Activated naive CD8-positive, alpha-beta T cell treated with anti-CD3 and anti-CD28 coated beads, Interleukin-2, amount 10 ng/mL, durations not matched to agents 7 days and 5 days (primary cell): ENCODE results near the gene DEK. TPM values are rescaled to one million over a fixed set of nuclear protein-coding genes. Genes with fewer than 3 reads are reported as not detected.

Experiments used
- ATAC-seq: fragments of 150-1000 bp; cut with Tn5 transposase; one replicate; pipeline ENCODE4 v1.10.0; 2021; ENCODE audit warnings: low read depth, moderate library complexity
- POLR2A ChIA-PET: fragments of 350-600 bp; sonication (Branson Sonifier 250); formaldehyde crosslinking; loops from one replicate; lab custom pipeline; 2021; ENCODE audit warnings: antibody characterized with exemption; lab: Charles Lee
- DNase-seq: peaks from one replicate; pipeline ENCODE4 v3.0.0; 2021
- H3K27ac Mint-ChIP-seq: one replicate; pipeline ENCODE4 v1.8.0; 2022; ENCODE audit warnings: mild to moderate bottlenecking, mixed read lengths
- H3K27me3 Mint-ChIP-seq: one replicate; pipeline ENCODE4 v1.8.0; 2022; ENCODE audit warnings: mild to moderate bottlenecking, moderate library complexity, mixed read lengths
- H3K36me3 Mint-ChIP-seq: one replicate; pipeline ENCODE4 v1.8.0; 2021; ENCODE audit warnings: mild to moderate bottlenecking, mixed read lengths
- H3K4me1 Mint-ChIP-seq: one replicate; pipeline ENCODE4 v1.8.0; 2021; ENCODE audit warnings: mixed read lengths
- H3K4me3 Mint-ChIP-seq: one replicate; pipeline ENCODE4 v1.8.0; 2022; ENCODE audit warnings: mild to moderate bottlenecking, moderate library complexity, mixed read lengths
- H3K9me3 Mint-ChIP-seq: one replicate; pipeline ENCODE4 v1.8.0; 2021; ENCODE audit warnings: mixed read lengths
- total RNA-seq, 2 experiments: library from RNA; stranded (reverse); gene quantifications; one replicate each; pipeline ENCODE4 v1.2.3, GENCODE V29; 2021

DEK gene
- total RNA-seq, 2 experiments from 2014 or later, result 204 to 218 TPM

DNA sequence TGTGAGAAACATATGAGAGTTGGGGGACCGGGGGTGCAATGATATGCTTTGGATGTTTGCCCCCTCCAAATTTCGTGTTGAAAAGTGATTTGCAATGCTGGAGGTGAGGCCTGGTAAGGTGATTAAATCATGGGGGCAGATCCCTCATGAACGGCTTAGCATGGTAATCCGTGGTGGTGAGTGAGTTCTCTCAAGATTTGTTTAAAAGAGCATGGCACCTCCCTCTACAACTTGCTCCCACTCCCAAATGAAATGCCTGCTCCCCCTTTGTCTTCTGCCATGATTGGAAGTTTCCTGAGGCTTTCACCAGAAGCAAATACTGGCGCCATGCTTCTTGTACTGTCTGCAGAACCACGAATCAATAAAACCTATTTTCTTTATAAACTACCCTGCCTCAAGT, 2.5 kb downstream of the DEK start:
- DNase-seq (no peak), ATAC-seq (no peak)
- H3K9me3 Mint-ChIP-seq, result no peaks in the 10 kb centered on the region
- H3K27ac Mint-ChIP-seq, result peak overlapping the region; percentile 54
- peak overlapping the region; percentile 97 for H3K4me3 Mint-ChIP-seq
- peaks cover 45% of the 10 kb centered on the region for H3K4me1 Mint-ChIP-seq
- POLR2A ChIA-PET, result no interaction called here
- H3K27me3 Mint-ChIP-seq, result no peaks in the 10 kb centered on the region
- peaks cover 39% of the 10 kb centered on the region for H3K36me3 Mint-ChIP-seq

DNA sequence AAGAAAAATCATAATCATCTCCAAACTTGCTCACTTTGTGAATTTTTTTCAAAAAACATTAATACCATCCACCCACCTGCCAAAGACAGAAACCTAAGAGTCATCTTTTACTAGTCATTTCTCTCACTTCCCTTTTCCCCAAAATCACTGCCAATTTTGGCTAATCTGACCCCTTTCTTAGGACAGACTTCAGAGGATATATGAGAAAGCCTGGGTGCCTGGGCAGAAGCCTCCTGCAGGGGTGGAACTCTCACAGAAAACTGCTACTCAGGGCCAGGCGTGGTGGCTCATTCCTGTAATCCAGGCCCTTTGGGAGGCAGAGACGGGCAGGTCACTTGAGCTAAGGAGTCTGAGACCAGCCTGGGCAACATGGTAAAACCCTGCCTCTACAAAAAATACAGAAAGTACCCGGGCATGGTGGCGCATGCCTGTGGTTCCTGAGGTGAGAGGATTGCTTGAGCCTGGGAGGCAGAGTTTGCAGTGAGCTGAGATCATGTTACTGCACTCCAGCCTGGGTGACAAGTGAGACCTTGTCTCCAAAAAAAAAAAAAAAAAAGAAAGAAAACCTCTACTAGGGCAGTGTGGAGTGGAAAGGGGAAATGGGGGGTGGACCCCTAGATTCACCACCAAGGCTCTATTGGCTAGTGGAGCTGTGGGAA, 3.8 kb downstream of the DEK start:
- Mint-ChIP-seq H3K4me3 (peak overlapping the region; percentile 97), H3K27ac (peak overlapping the region; percentile 60), H3K36me3 (peaks cover 42% of the 10 kb centered on the region), H3K9me3 (no peaks in the 10 kb centered on the region), H3K4me1 (peaks cover 45% of the 10 kb centered on the region), H3K27me3 (no peaks in the 10 kb centered on the region)
- POLR2A ChIA-PET, result no interaction called here
- ATAC-seq, result no peak
- no peak for DNase-seq

DNA sequence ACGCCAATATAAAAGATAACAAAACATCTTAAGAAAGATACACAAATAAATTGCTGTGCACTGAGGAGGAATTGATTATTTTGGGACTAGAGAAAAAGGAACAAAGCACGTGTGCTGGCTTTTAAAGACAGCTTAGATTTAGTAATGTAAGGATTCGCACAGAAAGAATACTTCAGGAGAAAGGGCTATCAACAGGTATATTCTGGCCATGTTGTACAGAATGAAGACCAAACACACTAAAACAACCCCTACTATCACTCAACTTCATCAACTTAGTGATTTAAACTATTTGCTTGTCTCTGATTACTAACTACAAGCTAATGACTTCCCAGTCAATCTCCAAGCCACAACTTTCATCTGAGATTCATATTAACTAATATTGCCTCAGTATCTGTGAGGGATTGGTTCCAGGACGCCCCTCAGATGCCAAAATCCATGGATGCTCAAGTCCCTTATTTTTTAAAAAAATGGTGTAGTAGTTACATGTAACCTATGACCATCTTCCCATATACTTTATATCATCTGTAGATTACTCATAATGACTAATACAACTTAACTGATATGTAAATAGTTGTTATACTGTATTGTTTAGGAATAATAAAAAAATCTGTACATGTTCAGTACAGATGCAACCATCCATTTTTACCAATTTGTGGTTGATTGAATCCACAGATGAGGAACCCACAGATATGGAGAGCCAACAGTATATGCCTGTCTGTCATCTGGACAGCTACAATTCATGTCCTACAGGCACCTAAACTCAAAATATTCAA, 4.5 kb downstream of the DEK start:
- H3K4me3 Mint-ChIP-seq, result peak overlapping the region; percentile 30
- H3K4me1 Mint-ChIP-seq, result peaks cover 41% of the 10 kb centered on the region
- H3K27me3 Mint-ChIP-seq, result no peaks in the 10 kb centered on the region
- H3K27ac Mint-ChIP-seq, result peak overlapping the region; percentile 60
- peaks cover 46% of the 10 kb centered on the region for H3K36me3 Mint-ChIP-seq
- no peak for ATAC-seq
- no peak for DNase-seq
- H3K9me3 Mint-ChIP-seq, result no peaks in the 10 kb centered on the region
- POLR2A ChIA-PET, result interaction anchor here (0.9 kb wide), 1 partner anchor 12 kb away, joined by 3 read pairs; no protein-coding TSS in a partner anchor

DNA sequence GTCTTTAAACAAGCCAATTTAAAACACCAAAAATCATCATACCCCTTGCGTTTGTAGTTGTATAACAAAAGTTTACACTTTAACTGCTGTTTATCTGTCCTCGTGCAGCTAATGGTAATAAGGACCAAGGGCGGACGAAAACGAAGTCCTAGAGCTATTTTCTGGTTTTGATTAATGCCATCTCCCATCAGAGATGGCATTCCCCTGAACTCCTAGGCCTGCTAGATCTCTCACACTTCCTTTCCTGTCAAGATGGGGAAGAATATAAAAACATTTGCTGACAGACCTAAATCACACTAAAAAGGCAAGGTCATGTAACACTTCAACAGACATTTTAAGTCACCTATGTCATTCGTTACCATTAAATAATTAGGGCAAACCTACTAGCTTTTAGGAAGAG, 9.5 kb downstream of the DEK start:
- Mint-ChIP-seq H3K9me3 (no peaks in the 10 kb centered on the region), H3K27ac (no peak overlapping the region), H3K36me3 (peaks cover 38% of the 10 kb centered on the region), H3K4me1 (peaks cover 20% of the 10 kb centered on the region), H3K4me3 (no peak overlapping the region), H3K27me3 (no peaks in the 10 kb centered on the region)
- ATAC-seq, result no peak
- no peak for DNase-seq
- POLR2A ChIA-PET, result no interaction called here

DNA sequence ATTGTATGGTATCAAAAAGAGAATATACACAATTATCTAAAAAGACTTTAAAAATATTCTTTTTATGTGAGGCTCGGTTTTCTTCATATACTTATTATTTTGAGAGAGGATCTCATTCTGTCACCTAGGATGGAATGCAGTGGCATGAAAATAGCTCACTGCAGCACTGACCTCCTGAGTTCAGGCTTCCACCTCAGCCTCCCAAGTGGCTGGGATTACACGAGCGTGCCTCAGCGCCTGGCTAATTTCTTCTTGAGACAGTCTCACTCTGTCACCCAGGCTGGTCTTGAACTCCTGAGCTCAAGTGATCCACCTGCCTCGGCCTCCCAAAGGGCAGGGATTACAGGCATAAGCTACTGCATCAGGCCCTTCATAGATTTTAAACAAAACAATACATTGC, 10.7 kb downstream of the DEK start:
- no peak for DNase-seq
- Mint-ChIP-seq H3K36me3 (peaks cover 44% of the 10 kb centered on the region), H3K27ac (no peak overlapping the region), H3K4me1 (peaks cover 13% of the 10 kb centered on the region), H3K4me3 (no peak overlapping the region), H3K9me3 (peaks cover 1% of the 10 kb centered on the region), H3K27me3 (no peaks in the 10 kb centered on the region)
- ATAC-seq, result no peak
- POLR2A ChIA-PET, result interaction anchor here (1.6 kb wide), 1 partner anchor 12 kb away, joined by 5 read pairs; no protein-coding TSS in a partner anchor

DNA sequence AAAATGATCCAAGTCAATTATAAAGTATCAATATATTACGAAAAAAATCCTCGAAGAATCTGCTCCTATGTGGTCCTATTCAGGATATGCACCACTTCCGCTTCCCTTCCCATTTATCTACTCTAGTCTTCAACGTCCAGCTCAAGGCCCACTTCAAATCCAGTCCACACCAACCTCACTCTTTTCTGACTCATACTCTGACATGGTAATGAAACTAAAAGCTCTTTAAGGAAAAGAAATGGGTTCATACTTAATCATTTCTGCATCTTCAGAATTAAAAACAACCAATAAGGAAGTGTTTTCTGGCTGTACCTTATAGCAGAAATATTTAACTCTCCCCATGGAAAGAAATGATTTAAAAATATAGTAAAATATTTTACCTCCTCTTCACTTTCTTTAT, 15.1 kb downstream of the DEK start:
- H3K4me3 Mint-ChIP-seq, result no peak overlapping the region
- peaks cover 13% of the 10 kb centered on the region for H3K9me3 Mint-ChIP-seq
- H3K4me1 Mint-ChIP-seq, result peaks cover 23% of the 10 kb centered on the region
- ATAC-seq (no peak), DNase-seq (no peak)
- no peaks in the 10 kb centered on the region for H3K27me3 Mint-ChIP-seq
- H3K27ac Mint-ChIP-seq, result no peak overlapping the region
- peaks cover 74% of the 10 kb centered on the region for H3K36me3 Mint-ChIP-seq
- POLR2A ChIA-PET, result no interaction called here

DNA sequence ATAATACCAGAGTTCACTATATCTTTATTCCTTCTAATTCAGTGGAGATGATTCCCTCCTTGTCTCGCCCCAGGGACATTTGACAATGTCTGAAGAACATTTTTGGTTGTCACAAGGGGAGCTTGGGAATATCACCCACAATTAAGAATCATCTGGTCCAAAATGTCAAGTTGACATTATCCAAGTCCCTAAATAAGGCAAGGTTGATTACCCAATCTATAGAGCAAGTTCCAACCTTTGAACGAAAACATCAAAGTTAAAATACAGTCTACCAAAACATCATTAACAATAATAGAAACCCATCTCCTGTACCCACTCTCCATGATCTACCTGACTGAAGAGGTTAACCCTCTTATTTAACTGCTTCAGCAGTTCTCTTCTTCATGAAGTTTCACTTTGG, 15.6 kb downstream of the DEK start:
- peaks cover 24% of the 10 kb centered on the region for H3K4me1 Mint-ChIP-seq
- H3K27ac Mint-ChIP-seq, result no peak overlapping the region
- POLR2A ChIA-PET, result no interaction called here

DNA sequence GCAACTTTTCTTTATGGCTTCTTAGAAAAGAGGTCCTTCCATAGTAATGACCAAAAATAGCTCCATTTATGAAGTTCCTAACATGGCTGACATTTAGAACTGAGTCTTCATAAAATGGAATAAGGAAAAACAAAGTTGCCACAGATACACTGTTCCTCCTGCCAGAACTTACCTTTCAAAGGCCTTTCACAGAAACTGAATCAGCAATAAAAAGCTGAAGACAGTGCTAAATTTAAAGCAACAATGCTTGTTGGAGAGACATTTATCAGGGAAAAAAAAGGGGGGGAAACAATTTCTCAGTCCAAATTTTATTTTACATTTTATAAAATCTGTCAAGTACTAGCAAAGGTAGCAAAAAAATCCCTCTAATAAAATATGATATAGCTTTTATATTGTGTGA, 17.3 kb downstream of the DEK start:
- Mint-ChIP-seq H3K4me3 (no peak overlapping the region), H3K4me1 (peaks cover 38% of the 10 kb centered on the region), H3K27ac (no peak overlapping the region), H3K36me3 (peaks cover 86% of the 10 kb centered on the region), H3K27me3 (no peaks in the 10 kb centered on the region), H3K9me3 (peaks cover 15% of the 10 kb centered on the region)
- DNase-seq (no peak), ATAC-seq (no peak)
- POLR2A ChIA-PET, result interaction anchor here (1.2 kb wide), 1 partner anchor 13 kb away, joined by 3 read pairs; no protein-coding TSS in a partner anchor

More for the DNA sequence above, 15.6 kb downstream of the DEK start:
- Mint-ChIP-seq H3K27me3 (no peaks in the 10 kb centered on the region), H3K4me3 (no peak overlapping the region), H3K9me3 (peaks cover 13% of the 10 kb centered on the region), H3K36me3 (peaks cover 79% of the 10 kb centered on the region)
- DNase-seq (no peak), ATAC-seq (no peak)

DNA sequence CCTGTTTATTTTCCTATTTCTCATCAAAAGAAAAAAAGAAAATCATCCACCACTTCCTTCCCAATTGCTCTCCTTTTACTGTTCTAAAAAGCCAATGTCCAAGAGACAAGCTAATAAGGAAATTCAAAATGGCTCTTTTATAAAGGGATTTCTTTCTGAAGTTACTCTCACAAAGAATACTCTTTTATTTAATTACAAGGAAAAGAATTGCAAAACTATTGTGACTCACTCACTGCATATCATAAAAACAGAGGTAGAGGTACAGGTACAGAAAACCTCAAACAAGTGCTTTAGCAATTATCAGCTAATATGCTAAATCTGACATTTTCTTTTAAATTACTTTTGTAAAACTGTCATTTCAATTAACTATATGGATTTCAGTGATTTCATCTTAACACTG, 18.1 kb downstream of the DEK start:
- peaks cover 84% of the 10 kb centered on the region for H3K36me3 Mint-ChIP-seq
- DNase-seq, result no peak
- peaks cover 42% of the 10 kb centered on the region for H3K4me1 Mint-ChIP-seq
- peaks cover 15% of the 10 kb centered on the region for H3K9me3 Mint-ChIP-seq
- H3K27me3 Mint-ChIP-seq, result no peaks in the 10 kb centered on the region
- peak overlapping the region; percentile 21 for H3K27ac Mint-ChIP-seq
- POLR2A ChIA-PET, result no interaction called here
- ATAC-seq, result no peak
- no peak overlapping the region for H3K4me3 Mint-ChIP-seq

DNA sequence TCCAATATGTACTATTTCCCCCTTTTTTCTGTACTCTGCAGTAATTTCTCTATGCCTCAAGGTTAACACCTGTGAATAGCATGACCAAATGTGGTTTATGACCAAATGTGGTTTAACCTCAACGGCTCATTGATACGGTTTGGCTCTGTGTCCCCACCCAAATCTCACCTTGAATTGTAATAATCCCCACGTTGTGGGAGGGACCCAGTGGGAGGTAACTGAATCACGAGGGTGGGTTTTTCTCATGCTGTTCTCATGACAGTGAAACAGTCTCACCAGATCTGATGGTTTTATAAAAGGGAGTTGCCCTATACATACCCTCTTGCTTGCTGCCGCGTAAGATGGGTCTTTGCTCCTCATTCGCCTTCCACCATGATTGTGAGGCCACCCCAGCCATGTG, 18.7 kb downstream of the DEK start:
- Mint-ChIP-seq H3K27me3 (no peaks in the 10 kb centered on the region), H3K4me3 (peak overlapping the region; percentile 19), H3K27ac (peak overlapping the region; percentile 21), H3K36me3 (peaks cover 86% of the 10 kb centered on the region), H3K9me3 (peaks cover 15% of the 10 kb centered on the region), H3K4me1 (peaks cover 45% of the 10 kb centered on the region)
- ATAC-seq (peak; percentile 25), DNase-seq (no peak)
- POLR2A ChIA-PET, result no interaction called here

DNA sequence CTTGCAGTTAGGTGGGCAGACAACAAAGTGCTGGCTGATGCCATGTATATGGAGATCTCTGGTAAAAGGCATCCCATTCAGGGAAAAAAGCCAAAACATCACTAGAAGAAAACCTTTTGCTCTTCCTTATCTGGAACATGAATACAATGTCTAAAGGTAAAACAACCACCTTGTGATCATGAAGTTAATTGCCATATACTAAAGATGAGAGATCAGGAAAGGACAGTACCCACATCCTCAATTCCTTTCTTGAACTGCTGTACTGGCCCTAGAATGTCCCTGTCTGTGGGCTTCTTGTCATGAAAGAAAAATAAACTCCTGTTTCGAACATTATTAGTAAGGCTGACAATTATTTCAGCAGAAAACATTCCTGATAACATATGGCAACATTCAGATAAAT, 19.3 kb downstream of the DEK start:
- Mint-ChIP-seq H3K4me3 (no peak overlapping the region), H3K9me3 (peaks cover 15% of the 10 kb centered on the region), H3K27me3 (no peaks in the 10 kb centered on the region), H3K27ac (no peak overlapping the region), H3K36me3 (peaks cover 86% of the 10 kb centered on the region), H3K4me1 (peaks cover 45% of the 10 kb centered on the region)
- DNase-seq, result no peak
- POLR2A ChIA-PET, result no interaction called here
- ATAC-seq, result no peak

DNA sequence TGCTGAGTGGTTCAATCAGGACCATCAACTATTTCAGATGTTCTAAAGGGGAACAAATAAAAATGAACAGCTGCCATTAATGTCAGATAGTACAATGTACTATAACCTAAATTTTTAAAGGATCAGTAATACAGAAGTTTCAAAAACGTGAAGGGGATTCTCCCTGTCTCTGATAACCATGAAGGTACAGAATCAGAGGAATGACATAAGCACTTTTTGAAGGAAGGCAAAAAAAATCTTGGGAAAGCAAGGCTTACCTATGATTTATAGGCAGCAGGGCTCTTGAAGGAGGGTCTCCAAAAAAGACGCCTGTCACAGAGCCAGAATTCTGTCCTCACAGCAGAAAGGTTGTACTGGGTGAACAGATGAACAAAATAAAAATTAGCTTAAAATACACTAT, 20.1 kb downstream of the DEK start:
- H3K36me3 Mint-ChIP-seq, result peaks cover 85% of the 10 kb centered on the region
- ATAC-seq (no peak), DNase-seq (no peak)
- H3K27me3 Mint-ChIP-seq, result no peaks in the 10 kb centered on the region
- no peak overlapping the region for H3K27ac Mint-ChIP-seq
- POLR2A ChIA-PET, result interaction anchor here (0.7 kb wide), 1 partner anchor 355 kb away, joined by 3 read pairs; no protein-coding TSS in a partner anchor
- peaks cover 45% of the 10 kb centered on the region for H3K4me1 Mint-ChIP-seq
- H3K4me3 Mint-ChIP-seq, result no peak overlapping the region
- peaks cover 15% of the 10 kb centered on the region for H3K9me3 Mint-ChIP-seq

DNA sequence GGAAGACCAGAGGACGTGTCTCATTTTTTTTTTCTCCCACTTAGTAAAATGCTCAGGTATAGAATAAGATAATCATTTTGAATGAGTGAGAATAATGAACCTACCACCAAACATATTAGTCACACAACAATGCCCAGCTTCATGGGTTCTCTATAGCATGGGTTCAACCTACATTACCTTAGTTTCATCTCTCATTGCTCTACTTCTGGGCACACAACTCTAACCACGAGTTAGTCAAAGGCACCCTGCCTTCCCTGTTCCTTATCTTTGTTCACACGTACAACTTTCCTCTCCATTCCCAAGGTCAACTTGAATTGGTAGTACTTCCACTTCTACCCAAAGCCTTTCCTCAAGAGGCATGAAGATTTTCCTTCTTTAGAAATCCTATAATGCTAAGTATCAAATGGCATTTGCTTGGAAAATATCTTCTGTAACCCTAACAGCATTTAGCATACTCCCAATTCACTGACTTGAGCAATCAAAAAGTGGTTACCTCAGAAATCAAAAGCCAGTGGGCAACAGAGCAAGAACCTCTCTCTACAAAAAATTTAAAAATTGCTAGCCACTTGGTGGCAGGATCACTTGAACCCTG, 20.9 kb downstream of the DEK start:
- peaks cover 80% of the 10 kb centered on the region for H3K36me3 Mint-ChIP-seq
- peak overlapping the region; percentile 19 for H3K27ac Mint-ChIP-seq
- POLR2A ChIA-PET, result no interaction called here
- H3K9me3 Mint-ChIP-seq, result peaks cover 14% of the 10 kb centered on the region
- no peaks in the 10 kb centered on the region for H3K27me3 Mint-ChIP-seq
- no peak overlapping the region for H3K4me3 Mint-ChIP-seq
- ATAC-seq, result no peak
- H3K4me1 Mint-ChIP-seq, result peaks cover 44% of the 10 kb centered on the region
- no peak for DNase-seq
